ENCODE measurements around the gene PNMA6E. TPM values are rescaled to one million over a fixed set of nuclear protein-coding genes. Genes with fewer than 3 reads are reported as not detected.

The PNMA6E gene
- total and polyA plus RNA-seq, 8 donors = not detected

DNA sequence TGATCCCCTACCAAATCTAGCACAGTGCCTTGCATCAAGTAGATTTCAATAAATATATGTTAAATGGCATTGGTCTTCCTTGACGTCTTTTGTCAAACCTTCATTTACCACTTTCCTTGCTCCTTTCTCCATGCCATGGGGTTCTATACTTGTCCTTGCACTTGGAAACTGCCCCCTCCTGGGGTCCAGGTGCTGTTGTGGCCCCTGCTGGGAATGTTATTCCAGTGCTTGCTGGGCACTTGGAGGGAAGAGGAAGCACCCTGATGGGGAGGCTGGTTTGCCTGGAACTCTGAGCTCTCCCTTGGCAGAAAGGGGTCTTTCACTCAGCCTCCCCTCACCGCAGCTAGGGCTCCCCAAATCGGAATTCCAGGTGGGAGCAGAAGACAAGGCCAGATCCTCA, 48.3 kb downstream of the PNMA6E start:
- no peak overlapping the region for H3K4me3 ChIP-seq
- DNase-seq (no peak), ATAC-seq (no peak)
- H3K4me1 ChIP-seq = no peaks in the 10 kb centered on the region
- intact Hi-C loops (cut with DNase I) = no loop called here
- H3K27me3 ChIP-seq = no peaks in the 10 kb centered on the region
- H3K9me3 ChIP-seq = no peaks in the 10 kb centered on the region
- H3K36me3 ChIP-seq = peaks cover 0 to 16% of the 10 kb centered on the region in 2 donors
- no peak overlapping the region for H3K27ac ChIP-seq
- TF ChIP-seq CTCF (IDR thresholded peaks at IDR 0.05) = no peak

- intact Hi-C loops (cut with DNase I) = no loop called here
- ATAC-seq = no peak
- H3K4me3 ChIP-seq = no peak overlapping the region
- H3K9me3 ChIP-seq = no peaks in the 10 kb centered on the region
- no peaks in the 10 kb centered on the region for H3K27me3 ChIP-seq
- no peak for DNase-seq
- no peak overlapping the region for H3K27ac ChIP-seq
- no peaks in the 10 kb centered on the region for H3K4me1 ChIP-seq
- H3K36me3 ChIP-seq = peaks cover 0 to 25% of the 10 kb centered on the region in 2 donors
- no peak for TF ChIP-seq CTCF (IDR thresholded peaks at IDR 0.05)
These were observed 49.2 kb downstream of the PNMA6E start for GRCh38 chrX:153351981-153352380.

GRCh38 chrX:153349952-153350351, 51.2 kb downstream of the PNMA6E start:
- no peak for ATAC-seq
- no peaks in the 10 kb centered on the region for H3K27me3 ChIP-seq
- intact Hi-C loops (cut with DNase I) = no loop called here
- H3K4me1 ChIP-seq = no peaks in the 10 kb centered on the region
- H3K27ac ChIP-seq = no peak overlapping the region
- peaks cover 0 to 35% of the 10 kb centered on the region in 2 donors for H3K36me3 ChIP-seq
- TF ChIP-seq CTCF (IDR thresholded peaks at IDR 0.05) = no peak
- DNase-seq = no peak
- H3K9me3 ChIP-seq = no peaks in the 10 kb centered on the region
- H3K4me3 ChIP-seq = no peak overlapping the region

GRCh38 chrX:153348421-153348820, 52.7 kb downstream of the PNMA6E start:
- no peak overlapping the region for H3K27ac ChIP-seq
- H3K9me3 ChIP-seq = no peaks in the 10 kb centered on the region
- no peak for TF ChIP-seq CTCF (IDR thresholded peaks at IDR 0.05)
- no peak overlapping the region for H3K4me3 ChIP-seq
- H3K27me3 ChIP-seq = no peaks in the 10 kb centered on the region
- peaks cover 0 to 35% of the 10 kb centered on the region in 2 donors for H3K36me3 ChIP-seq
- DNase-seq = no peak
- no peak for ATAC-seq
- no peaks in the 10 kb centered on the region for H3K4me1 ChIP-seq
- intact Hi-C loops (cut with DNase I) = no loop called here

DNA sequence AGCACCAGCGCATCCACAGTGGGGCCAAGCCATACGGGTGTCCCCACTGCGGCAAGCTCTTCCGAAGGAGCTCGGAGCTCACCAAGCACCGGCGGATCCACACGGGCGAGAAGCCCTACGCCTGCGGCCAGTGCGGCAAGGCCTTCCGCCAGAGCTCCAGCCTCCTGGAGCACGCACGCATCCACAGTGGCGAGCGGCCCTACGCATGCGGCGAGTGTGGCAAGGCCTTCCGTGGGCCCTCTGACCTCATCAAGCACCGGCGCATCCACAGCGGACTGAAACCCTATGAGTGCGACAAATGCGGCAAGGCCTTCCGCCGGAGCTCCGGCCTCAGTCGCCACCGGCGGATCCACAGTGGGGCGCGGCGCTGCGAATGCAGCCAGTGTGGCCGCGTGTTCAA, 53.6 kb downstream of the PNMA6E start:
- no peaks in the 10 kb centered on the region for H3K4me1 ChIP-seq
- no peak overlapping the region for H3K27ac ChIP-seq
- ATAC-seq = no peak
- intact Hi-C loops (cut with DNase I) = no loop called here
- H3K36me3 ChIP-seq = peaks cover 0 to 35% of the 10 kb centered on the region in 2 donors
- H3K27me3 ChIP-seq = no peaks in the 10 kb centered on the region
- H3K9me3 ChIP-seq = no peaks in the 10 kb centered on the region
- H3K4me3 ChIP-seq = no peak overlapping the region
- DNase-seq = no peak
- no peak for TF ChIP-seq CTCF (IDR thresholded peaks at IDR 0.05)

Other genes with a start within 250 kb of the PNMA6E start
- gene MAGEA1, start 222.1 kb downstream of the PNMA6E start, total RNA-seq = not detected
- gene MAGEA1, start 222.1 kb downstream of the PNMA6E start, polyA plus RNA-seq (ENCODE audit: insufficient read length in 6 of 6) = not detected
- not detected for gene PNMA6F, start 79.6 kb downstream of the PNMA6E start, total RNA-seq
- gene PNMA6F, start 79.6 kb downstream of the PNMA6E start, polyA plus RNA-seq (ENCODE audit: insufficient read length in 6 of 6) = not detected
- 10 to 100 TPM in 1 of 2 donors, 1 to 10 TPM in 1; 7.6 to 11.0 TPM for gene ZNF275, start 67.2 kb downstream of the PNMA6E start, total RNA-seq
- gene ZNF275, start 67.2 kb downstream of the PNMA6E start, polyA plus RNA-seq (ENCODE audit: insufficient read length in 6 of 6) = 10 to 100 TPM; 14.6 to 18.6 (median 16.1) TPM
- gene ZFP92, start 10.1 kb upstream of the PNMA6E start, total RNA-seq = 1 to 10 TPM; 2.8 to 2.9 TPM
- gene ZFP92, start 10.1 kb upstream of the PNMA6E start, polyA plus RNA-seq (ENCODE audit: insufficient read length in 6 of 6) = 1 to 10 TPM in 5 of 6 donors, under 1 TPM in 1; 0.98 to 1.3 (median 1.2) TPM
- gene TREX2, start 44.7 kb upstream of the PNMA6E start, total RNA-seq = 1 to 10 TPM in 1 of 2 donors, under 1 TPM in 1; 0.55 to 1.1 TPM
- 1 to 10 TPM in 2 of 6 donors, under 1 TPM in 4; 0.67 to 1.4 (median 0.92) TPM for gene TREX2, start 44.7 kb upstream of the PNMA6E start, polyA plus RNA-seq (ENCODE audit: insufficient read length in 6 of 6)
- gene HAUS7, start 69.2 kb upstream of the PNMA6E start, total RNA-seq = 10 to 100 TPM; 20.1 to 28.0 TPM
- 10 to 100 TPM; 31.7 to 42.4 (median 36.0) TPM for gene HAUS7, start 69.2 kb upstream of the PNMA6E start, polyA plus RNA-seq (ENCODE audit: insufficient read length in 6 of 6)
- 100 to 1,000 TPM; 200 to 492 TPM for gene BGN, start 93.6 kb upstream of the PNMA6E start, total RNA-seq
- gene BGN, start 93.6 kb upstream of the PNMA6E start, polyA plus RNA-seq (ENCODE audit: insufficient read length in 6 of 6) = 100 to 1,000 TPM; 175 to 233 (median 201) TPM
- gene ATP2B3, start 116.3 kb upstream of the PNMA6E start, total RNA-seq = not detected
- gene ATP2B3, start 116.3 kb upstream of the PNMA6E start, polyA plus RNA-seq (ENCODE audit: insufficient read length in 6 of 6) = under 1 TPM; 0.10 to 0.33 (median 0.19) TPM
- 10 to 100 TPM; 17.1 to 18.7 TPM for gene CCNQ, start 197.8 kb upstream of the PNMA6E start, total RNA-seq
- 10 to 100 TPM; 10.8 to 15.5 (median 12.5) TPM for gene CCNQ, start 197.8 kb upstream of the PNMA6E start, polyA plus RNA-seq (ENCODE audit: insufficient read length in 6 of 6)
- gene DUSP9, start 245.9 kb upstream of the PNMA6E start, total RNA-seq = under 1 TPM in 1 of 2 donors, not detected in 1; 0.16 TPM
- under 1 TPM; 0.10 to 0.56 (median 0.30) TPM for gene DUSP9, start 245.9 kb upstream of the PNMA6E start, polyA plus RNA-seq (ENCODE audit: insufficient read length in 6 of 6)